Esophagus muscularis mucosa (tissue), 4 donors: ENCODE data around the gene HS3ST4. TPM values are rescaled to one million over a fixed set of nuclear protein-coding genes. Genes with fewer than 3 reads are reported as not detected.

Source experiments
- DNase-seq: peaks from one replicate; pipeline ENCODE4 v3.0.0-alpha.2; 2017; ENCODE audit errors: extremely low spot score
- H3K27ac ChIP-seq, 4 donors: fragments of 200-600 bp; sonication (generic); replicated peaks in 1 of 4; 1 replicate in 3 of 4; 2 replicates in 1 of 4; pipeline ENCODE4 v1.5.1; 2016 to 2019; ENCODE audit warnings: mild to moderate bottlenecking in 1 of 4
- H3K27me3 ChIP-seq, 4 donors: fragments of 200-600 bp; sonication (generic); one replicate each; pipeline versions ENCODE4 v1.5.1 to v1.6.0; 2016 to 2019
- H3K36me3 ChIP-seq, 4 donors: fragments of 200-600 bp; sonication (generic); one replicate each; pipeline ENCODE4 v1.5.1; 2016 to 2019
- H3K4me1 ChIP-seq, 4 donors: fragments of 200-600 bp; sonication (generic); one replicate each; pipeline ENCODE4 v1.5.1; 2016 to 2019
- H3K4me3 ChIP-seq, 4 donors: fragments of 200-600 bp; sonication (generic); 1 replicate in 2 of 4; 2 replicates in 2 of 4; pipeline ENCODE4 v1.5.1; 2016 to 2019; ENCODE audit warnings: mild to moderate bottlenecking in 4 of 4, moderate library complexity in 1 of 4
- H3K9me3 ChIP-seq, 4 donors: fragments of 200-600 bp; sonication (generic); 1 replicate in 3 of 4; 2 replicates in 1 of 4; pipeline ENCODE4 v1.5.1; 2016 to 2019
- EP300 ChIP-seq: sonication (generic); formaldehyde crosslinking; IDR thresholded peaks from one replicate; pipeline ENCODE4 v1.6.1; 2017; ENCODE audit warnings: antibody characterized with exemption
- POLR2A ChIP-seq: fragments of 450-650 bp; IDR thresholded peaks from one replicate; pipeline ENCODE4 v1.6.1; 2017; ENCODE audit warnings: antibody characterized with exemption, moderate library complexity, mild to moderate bottlenecking, low read depth
- POLR2AphosphoS5 ChIP-seq, 2 donors: sonication (generic); formaldehyde crosslinking; IDR thresholded peaks; one replicate each; pipeline ENCODE4 v1.6.1; 2017; ENCODE audit warnings: antibody characterized with exemption in 2 of 2
- WGBS: methylation state at CpG from one replicate; pipeline ENCODE4 v1.1.5; 2018; 5-methylcytosine and 5-hydroxymethylcytosine counted together
- intact Hi-C: fragments of 100-400 bp; cut with DNase I; formaldehyde crosslinking; loops from one replicate; pipeline ENCODE4 v1.15.1; 2023
- total RNA-seq, 4 donors: library from RNA; depleted of rRNA; stranded (reverse); fragments of >200 nt; gene quantifications; one replicate each; pipeline versions ENCODE4 v1.1.0 to v1.2.1, GENCODE V29; 2016
- TF ChIP-seq, protein P1 (sequence below), 3 experiments: fragments of 200-600 bp in 2 of 3; fragments of 450-650 bp in 1 of 3; sonication (generic) in 2 of 3; IDR thresholded peaks; one replicate each; pipeline ENCODE4 v1.5.1; 2017 to 2019; ENCODE audit warnings: antibody characterized with exemption in 3 of 3, mild to moderate bottlenecking in 2 of 3, moderate library complexity in 1 of 3

The HS3ST4 gene
- total RNA-seq, 4 donors from 2014 or later: not detected

DNA sequence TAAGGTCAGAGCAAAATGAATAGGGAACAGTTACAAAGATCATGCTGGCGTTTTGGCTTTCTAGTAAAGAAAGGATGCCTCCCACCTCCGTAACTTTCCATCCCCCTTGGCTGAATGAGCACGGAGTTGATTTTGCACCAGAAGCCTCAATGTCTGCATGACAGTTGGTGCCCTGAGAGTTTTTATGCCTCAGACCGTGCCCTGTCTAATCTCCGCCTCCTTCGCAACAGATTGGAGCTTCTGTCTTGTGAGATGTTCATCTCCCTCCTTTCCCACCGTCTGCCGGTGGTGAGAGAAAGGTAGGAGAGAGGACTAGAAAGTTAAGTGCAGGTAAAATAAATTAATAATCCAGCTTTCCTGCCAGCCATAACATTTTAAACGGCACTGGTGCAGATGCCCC is 1.9 kb downstream of the HS3ST4 start:
- TF ChIP-seq POLR2A (no peak), POLR2AphosphoS5 (IDR thresholded peaks at IDR 0.05) (no peak), EP300 (no peak)
- TF ChIP-seq, protein P1, sequence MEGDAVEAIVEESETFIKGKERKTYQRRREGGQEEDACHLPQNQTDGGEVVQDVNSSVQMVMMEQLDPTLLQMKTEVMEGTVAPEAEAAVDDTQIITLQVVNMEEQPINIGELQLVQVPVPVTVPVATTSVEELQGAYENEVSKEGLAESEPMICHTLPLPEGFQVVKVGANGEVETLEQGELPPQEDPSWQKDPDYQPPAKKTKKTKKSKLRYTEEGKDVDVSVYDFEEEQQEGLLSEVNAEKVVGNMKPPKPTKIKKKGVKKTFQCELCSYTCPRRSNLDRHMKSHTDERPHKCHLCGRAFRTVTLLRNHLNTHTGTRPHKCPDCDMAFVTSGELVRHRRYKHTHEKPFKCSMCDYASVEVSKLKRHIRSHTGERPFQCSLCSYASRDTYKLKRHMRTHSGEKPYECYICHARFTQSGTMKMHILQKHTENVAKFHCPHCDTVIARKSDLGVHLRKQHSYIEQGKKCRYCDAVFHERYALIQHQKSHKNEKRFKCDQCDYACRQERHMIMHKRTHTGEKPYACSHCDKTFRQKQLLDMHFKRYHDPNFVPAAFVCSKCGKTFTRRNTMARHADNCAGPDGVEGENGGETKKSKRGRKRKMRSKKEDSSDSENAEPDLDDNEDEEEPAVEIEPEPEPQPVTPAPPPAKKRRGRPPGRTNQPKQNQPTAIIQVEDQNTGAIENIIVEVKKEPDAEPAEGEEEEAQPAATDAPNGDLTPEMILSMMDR (IDR thresholded peaks at IDR 0.05): no peak

DNA sequence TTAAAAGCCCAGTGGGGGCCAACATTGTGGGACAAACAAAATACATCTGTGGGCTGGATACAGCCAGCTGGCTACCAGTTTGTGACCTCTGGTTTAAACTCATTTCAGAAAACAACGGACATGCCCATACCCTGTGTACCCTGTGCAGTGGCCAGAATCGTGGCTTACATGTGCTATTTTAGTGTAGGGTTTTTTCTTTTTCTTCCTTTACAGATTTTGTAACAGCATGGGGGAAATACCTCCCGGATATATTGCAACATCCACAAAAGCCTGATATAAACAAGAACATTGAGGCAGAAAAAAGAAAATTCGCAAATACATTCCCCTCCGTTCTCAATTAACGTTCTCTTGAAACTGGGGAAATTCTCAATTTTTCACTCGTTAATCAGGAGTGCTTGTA is 7.3 kb downstream of the HS3ST4 start:
- Histone ChIP-seq H3K4me3 (no peak overlapping the region), H3K36me3 (no peaks in the 10 kb centered on the region), H3K4me1 (no peaks in the 10 kb centered on the region), H3K27ac (no peak overlapping the region), H3K9me3 (no peaks in the 10 kb centered on the region), H3K27me3 (peaks cover 0 to 61% (median 2%) of the 10 kb centered on the region in 4 donors)
- intact Hi-C loops: no loop called here
- DNase-seq: no peak
- no peak for TF ChIP-seq EP300
- WGBS: 59% methylated on average over 7 of the region's 7 CpGs

More for the DNA sequence above, 1.9 kb downstream of the HS3ST4 start:
- H3K27ac ChIP-seq: no peak overlapping the region
- H3K9me3 ChIP-seq: no peaks in the 10 kb centered on the region
- H3K4me3 ChIP-seq: no peak overlapping the region
- intact Hi-C loops: no loop called here
- H3K27me3 ChIP-seq: peaks cover 0 to 91% (median 23%) of the 10 kb centered on the region in 4 donors
- DNase-seq: no peak
- WGBS: 15% methylated on average over 9 of the region's 9 CpGs
- no peaks in the 10 kb centered on the region for H3K36me3 ChIP-seq
- H3K4me1 ChIP-seq: peaks cover 0 to 21% (median 19%) of the 10 kb centered on the region in 4 donors

DNA sequence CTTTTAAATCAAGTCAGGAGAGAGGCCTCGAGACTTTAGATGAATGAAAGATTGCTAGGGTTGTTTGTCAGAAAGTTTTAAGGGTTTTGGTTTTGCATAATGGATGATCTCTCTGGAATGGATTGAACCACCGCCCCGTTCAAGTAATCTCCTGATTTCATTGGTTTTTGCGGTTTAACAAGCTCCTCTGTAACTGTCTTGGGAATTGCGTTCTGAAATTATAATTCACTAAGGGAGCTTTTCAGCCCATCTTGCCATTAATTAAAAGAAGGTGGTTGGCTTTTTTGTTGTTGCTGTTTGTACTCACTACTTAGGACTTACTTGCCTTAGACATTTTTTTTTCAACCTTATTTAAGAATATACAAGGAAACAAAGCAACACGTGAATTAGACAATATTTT is 8.8 kb downstream of the HS3ST4 start:
- 82% methylated on average over 6 of the region's 6 CpGs for WGBS
- H3K27me3 ChIP-seq: peaks cover 0 to 54% (median 0%) of the 10 kb centered on the region in 4 donors
- TF ChIP-seq POLR2A: no peak
- TF ChIP-seq, protein P1 (IDR thresholded peaks at IDR 0.05): no peak
- no peak for TF ChIP-seq EP300
- no peak for TF ChIP-seq POLR2AphosphoS5 (IDR thresholded peaks at IDR 0.05)
- intact Hi-C loops: no loop called here
- H3K4me3 ChIP-seq: no peak overlapping the region
- H3K27ac ChIP-seq: no peak overlapping the region
- no peaks in the 10 kb centered on the region for H3K4me1 ChIP-seq
- H3K9me3 ChIP-seq: no peaks in the 10 kb centered on the region
- DNase-seq: no peak
- H3K36me3 ChIP-seq: no peaks in the 10 kb centered on the region

DNA sequence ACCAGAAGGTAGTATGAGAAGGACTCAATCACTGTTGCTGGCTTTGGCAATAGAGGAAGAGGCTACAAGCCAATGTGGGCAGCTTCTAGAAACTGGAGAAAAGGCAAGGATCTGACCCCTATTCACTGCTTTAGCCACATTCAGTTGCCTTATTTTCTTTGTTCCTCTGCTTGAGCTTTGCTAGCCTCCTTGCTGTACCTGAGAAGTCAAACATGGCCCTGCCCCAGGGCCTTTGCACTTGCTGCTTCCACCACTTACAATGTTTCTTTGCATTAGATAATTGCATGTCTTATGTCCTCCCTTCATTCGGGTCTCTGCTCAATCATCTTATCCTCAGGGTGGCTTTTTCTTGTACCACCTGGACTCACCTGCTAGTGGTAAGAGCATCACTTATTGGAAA is 15.8 kb downstream of the HS3ST4 start:
- intact Hi-C loops: no loop called here
- H3K9me3 ChIP-seq: no peaks in the 10 kb centered on the region
- H3K27ac ChIP-seq: no peak overlapping the region
- no peaks in the 10 kb centered on the region for H3K36me3 ChIP-seq
- no peak for DNase-seq
- H3K27me3 ChIP-seq: peaks cover 0 to 25% (median 0%) of the 10 kb centered on the region in 4 donors
- no peak overlapping the region for H3K4me3 ChIP-seq
- TF ChIP-seq, protein P1 (IDR thresholded peaks at IDR 0.05): no peak
- TF ChIP-seq EP300: no peak
- no peak for TF ChIP-seq POLR2A
- no peak for TF ChIP-seq POLR2AphosphoS5 (IDR thresholded peaks at IDR 0.05)
- WGBS: 81% methylated on average over 1 of the region's 1 CpG
- H3K4me1 ChIP-seq: no peaks in the 10 kb centered on the region

GRCh38 chr16:25707982-25708583 is 16.3 kb downstream of the HS3ST4 start:
- no peak overlapping the region for H3K4me3 ChIP-seq
- H3K9me3 ChIP-seq: peaks cover 0 to under 1% (median 0%) of the 10 kb centered on the region in 4 donors
- H3K27ac ChIP-seq: no peak overlapping the region
- WGBS: 44% methylated on average over 3 of the region's 3 CpGs
- no peaks in the 10 kb centered on the region for H3K4me1 ChIP-seq
- intact Hi-C loops: no loop called here
- H3K27me3 ChIP-seq: peaks cover 0 to 20% (median 0%) of the 10 kb centered on the region in 4 donors
- no peak for DNase-seq
- H3K36me3 ChIP-seq: no peaks in the 10 kb centered on the region
- no peak for TF ChIP-seq POLR2A
- TF ChIP-seq, protein P1 (IDR thresholded peaks at IDR 0.05): no peak
- TF ChIP-seq EP300: no peak
- TF ChIP-seq POLR2AphosphoS5 (IDR thresholded peaks at IDR 0.05): no peak
